ENCODE results near the gene WNT2B. TPM values are rescaled to one million over a fixed set of nuclear protein-coding genes. Genes with fewer than 3 reads are reported as not detected.

Gene WNT2B
- total and polyA plus RNA-seq, 2 of the 8 experiments (the other 6 are each of a cell fraction or from before 2014, with no cell fraction given), result 0.33 to 2.0 TPM

DNA sequence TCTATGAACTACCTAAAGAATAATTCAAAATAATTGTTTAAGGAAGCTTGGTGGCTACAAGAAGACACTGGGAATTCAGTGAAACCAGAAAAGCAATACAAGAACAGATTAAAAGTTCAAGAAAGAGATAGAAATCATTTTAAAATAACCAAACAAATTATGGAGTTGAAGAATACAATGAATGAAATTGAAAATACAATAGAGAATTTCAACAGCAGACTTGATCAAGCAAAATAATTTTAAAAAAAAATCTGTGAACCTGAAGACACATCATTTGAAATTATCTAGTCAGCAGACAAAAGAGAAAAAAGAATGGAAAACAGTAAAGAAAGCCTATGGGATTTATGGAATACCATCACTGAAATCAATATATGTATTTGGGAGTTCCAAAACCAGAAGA lies 31.2 kb upstream of the WNT2B start:
- Histone ChIP-seq H2BK20ac (ENCODE audit: low read length) (no peak overlapping the region), H3K4ac (replicated peaks; ENCODE audit: insufficient read length, low read depth, low read length) (no peak overlapping the region), H4K91ac (replicated peaks; ENCODE audit: insufficient read length, low read length) (no peak overlapping the region), H4K20me1 (replicated peaks in 1 of 2; ENCODE audit: control insufficient read depth in 1 of 2, insufficient read depth in 2 of 2, low read length in 2 of 2) (no peaks in the 10 kb centered on the region), H2AK5ac (ENCODE audit: low read depth, low read length) (no peak overlapping the region), H3K79me1 (ENCODE audit: low read depth, low read length) (no peaks in the 10 kb centered on the region), H3K56ac (replicated peaks; ENCODE audit: insufficient read length, low read depth, low read length) (no peak overlapping the region), H3K79me2 (ENCODE audit: control insufficient read depth in 1 of 2, insufficient read depth in 2 of 2, low read length in 2 of 2) (no peaks in the 10 kb centered on the region), H2BK5ac (ENCODE audit: low read depth, low read length) (no peak overlapping the region), H3K4me1 (replicated peaks in 1 of 4; ENCODE audit: control insufficient read depth in 3 of 4, insufficient read depth in 4 of 4, low read length in 3 of 4) (no peaks in the 10 kb centered on the region), H3K36me3 (ENCODE audit: control insufficient read depth in 2 of 4, insufficient read depth in 4 of 4, low read length in 3 of 4) (no peaks in the 10 kb centered on the region), H2AFZ (ENCODE audit: low read length) (no peak overlapping the region), H2BK12ac (ENCODE audit: low read depth, low read length) (no peak overlapping the region), H3K4me3 (ENCODE audit: extremely low read depth in 1 of 4, insufficient read depth in 2 of 4, low read depth in 3 of 4, low read length in 4 of 4) (no peak overlapping the region), H3K14ac (ENCODE audit: insufficient read length) (no peak overlapping the region), H4K8ac (ENCODE audit: extremely low read depth, insufficient read depth, low read length) (no peak overlapping the region), H2BK15ac (ENCODE audit: low read length) (no peak overlapping the region), H3K9ac (replicated peaks in 1 of 4; ENCODE audit: extremely low read depth in 1 of 4, low read depth in 3 of 4, low read length in 3 of 4) (no peak overlapping the region), H3K18ac (ENCODE audit: extremely low read depth, low read length) (no peak overlapping the region), H3K23me2 (ENCODE audit: low read depth, low read length) (no peaks in the 10 kb centered on the region), H3K23ac (ENCODE audit: insufficient read length) (no peak overlapping the region), H3K4me2 (ENCODE audit: insufficient read depth in 1 of 2, low read depth in 2 of 2, low read length in 2 of 2) (no peak overlapping the region), H3K9me3 (ENCODE audit: insufficient read depth in 2 of 2, low read depth in 1 of 2, low read length in 1 of 2) (0 out of 4 replicates have a peak, but pooled peaks cover 0 to 4% of the 10 kb centered on the region in 2 experiments), H2BK120ac (replicated peaks; ENCODE audit: low read depth, low read length) (no peak overlapping the region), H4K5ac (ENCODE audit: insufficient read length, low read depth, low read length) (no peak overlapping the region), H3K27ac (ENCODE audit: low read depth, low read length) (no peak overlapping the region), H3K27me3 (replicated peaks in 1 of 4; ENCODE audit: control insufficient read depth in 3 of 4, extremely low read depth in 1 of 4, insufficient read depth in 3 of 4, low read length in 3 of 4) (peaks cover 0 to 2% (median 0%) of the 10 kb centered on the region in 4 experiments; a peak in 1 of 7 replicates)
- DNase-seq (ENCODE audit: low read depth in 1 of 2, low spot score in 2 of 2) (no peak), FAIRE-seq (no peak)
- TF ChIP-seq EP300 (IDR thresholded peaks at IDR 0.05; ENCODE audit: borderline replicate concordance in 1 of 2, low read depth in 2 of 2, low read length in 2 of 2), result no peak
- TF ChIP-seq ASH2L (IDR thresholded peaks at IDR 0.05; ENCODE audit: low read length), result no peak
- POLR2A ChIA-PET (ENCODE audit: partially characterized antibody), result no interaction called here
- CTCF ChIA-PET (ENCODE audit: partially characterized antibody), result interaction anchor here (0.9 kb wide), 1 partner anchor 11 kb away, joined by 5 read pairs; no protein-coding TSS in a partner anchor
